ENCODE measurements around the gene LRP8.

- TF ChIP-seq CTCF (IDR thresholded peaks at IDR 0.05 in 4 of 5, conservative IDR thresholded peaks at IDR 0.05 in 1 of 5) (no peak), POLR2A (IDR thresholded peaks at IDR 0.05) (no peak)
Measured at GRCh38 chr1:53285969-53286760, 41.7 kb downstream of the LRP8 start.
